ENCODE measurements around the gene NBEAL2. TPM values are rescaled to one million over a fixed set of nuclear protein-coding genes. Genes with fewer than 3 reads are reported as not detected.

Gene NBEAL2
- 10 to 100 TPM; 12.3 to 23.2 (median 20.4) TPM for total RNA-seq

GRCh38 chr3:46978985-46979944 is at the start of gene NBEAL2:
Gene NBEAL2, plus strand, starts transcription at chr3:46979666. Its CDS starts 196 bp downstream, at chr3:46979862.
- Histone ChIP-seq H3K4me3 (peak within 1 kb of the TSS; percentile 73 to 80), H3K9me3 (no peaks in the 10 kb centered on the region), H3K27ac (peak within 1 kb of the TSS; percentile 85 to 97 (median 88)), H3K27me3 (no peaks in the 10 kb centered on the region), H3K4me1 (peaks cover 0 to 59% (median 34%) of the 10 kb centered on the region in 3 donors), H3K36me3 (no peaks in the 10 kb centered on the region)
- TF ChIP-seq POLR2A (IDR thresholded peaks at IDR 0.05) (peak; percentile 60), POLR2AphosphoS5 (IDR thresholded peaks at IDR 0.05) (peak; percentile 68), CTCF (IDR thresholded peaks at IDR 0.05) (peak in 3 of 4 experiments; percentile 34 to 41 (median 36)), EP300 (IDR thresholded peaks at IDR 0.05) (no peak)
- WGBS, 2 donors (ENCODE audit: low coverage in 1 of 2): no CpG with 5 or more reads among the region's 73 CpGs
- peak; percentile 90 for ATAC-seq

- H3K36me3 ChIP-seq: peaks cover 0 to 24% of the 10 kb centered on the region in 2 donors
- WGBS, 2 donors (ENCODE audit: low coverage in 1 of 2): 43 to 50% methylated on average over 5 to 7 of the region's 9 CpGs
- ATAC-seq: no peak
- H3K4me1 ChIP-seq: peaks cover 30 to 100% (median 91%) of the 10 kb centered on the region in 3 donors
- no peak for TF ChIP-seq CTCF (IDR thresholded peaks at IDR 0.05)
- TF ChIP-seq POLR2AphosphoS5 (IDR thresholded peaks at IDR 0.05): no peak
- no peak for TF ChIP-seq EP300 (IDR thresholded peaks at IDR 0.05)
- no peak for TF ChIP-seq POLR2A (IDR thresholded peaks at IDR 0.05)
- no peaks in the 10 kb centered on the region for H3K9me3 ChIP-seq
- H3K27ac ChIP-seq: peak overlapping the region; percentile 67 to 89 (median 84)
- H3K27me3 ChIP-seq: no peaks in the 10 kb centered on the region
- no peak overlapping the region for H3K4me3 ChIP-seq
Observed at GRCh38 chr3:46930166-46930944, 49.1 kb upstream of the NBEAL2 start.

- H3K27me3 ChIP-seq: no peaks in the 10 kb centered on the region
- peaks cover 30 to 100% (median 95%) of the 10 kb centered on the region in 3 donors for H3K4me1 ChIP-seq
- H3K27ac ChIP-seq: peak overlapping the region; percentile 67 to 89 (median 84)
- no peak overlapping the region for H3K4me3 ChIP-seq
- TF ChIP-seq POLR2AphosphoS5 (IDR thresholded peaks at IDR 0.05) (peak; percentile 55), POLR2A (IDR thresholded peaks at IDR 0.05) (no peak), EP300 (IDR thresholded peaks at IDR 0.05) (no peak), CTCF (IDR thresholded peaks at IDR 0.05) (no peak)
- H3K9me3 ChIP-seq: no peaks in the 10 kb centered on the region
- H3K36me3 ChIP-seq: peaks cover 0 to 18% of the 10 kb centered on the region in 2 donors
- 22 to 61% methylated on average over 2 to 3 of the region's 3 CpGs for WGBS, 2 donors (ENCODE audit: low coverage in 1 of 2)
- no peak for ATAC-seq
Observed at GRCh38 chr3:46930945-46931403, 48.5 kb upstream of the NBEAL2 start.

GRCh38 chr3:46931631-46932331 is 47.7 kb upstream of the NBEAL2 start:
- H3K4me1 ChIP-seq: peaks cover 30 to 100% (median 94%) of the 10 kb centered on the region in 3 donors
- H3K27me3 ChIP-seq: no peaks in the 10 kb centered on the region
- H3K27ac ChIP-seq: peak overlapping the region; percentile 67 to 89 (median 84)
- peak; percentile 23 for ATAC-seq
- 6 to 13% methylated on average over 4 to 5 of the region's 6 CpGs for WGBS, 2 donors (ENCODE audit: low coverage in 1 of 2)
- TF ChIP-seq POLR2AphosphoS5 (IDR thresholded peaks at IDR 0.05) (peak; percentile 48), POLR2A (IDR thresholded peaks at IDR 0.05) (no peak), EP300 (IDR thresholded peaks at IDR 0.05) (no peak), CTCF (IDR thresholded peaks at IDR 0.05) (no peak)
- no peak overlapping the region for H3K4me3 ChIP-seq
- H3K9me3 ChIP-seq: no peaks in the 10 kb centered on the region
- H3K36me3 ChIP-seq: peaks cover 0 to 10% of the 10 kb centered on the region in 2 donors
